GM21717 (cell line): Measurements from ENCODE around the gene OR2V2.

Experiments
- ATAC-seq: cut with Tn5 transposase; IDR thresholded peaks from one replicate; pipeline ENCODE4 v1.9.1; 2021; ENCODE audit warnings: mild to moderate bottlenecking, moderate library complexity; ENCODE audit not compliant: unreplicated experiment

Gene OR2V2

GRCh38 chr5:181205761-181206649 lies 58.6 kb downstream of the OR2V2 start:
- no peak for ATAC-seq

GRCh38 chr5:181207214-181207959 lies 60.0 kb downstream of the OR2V2 start:
- peak; percentile 38 for ATAC-seq

- ATAC-seq, result no peak
Observed at GRCh38 chr5:181207960-181208253, 60.5 kb downstream of the OR2V2 start.
